CD4-positive, alpha-beta T cell (primary cell): ENCODE data around the gene MCRIP2. TPM values are rescaled to one million over a fixed set of nuclear protein-coding genes. Genes with fewer than 3 reads are reported as not detected.

Source experiments
- ATAC-seq: fragments of 200-7000 bp; cut with Tn5 transposase; one replicate; pipeline ENCODE4 v1.10.0; 2022; ENCODE audit warnings: mild to moderate bottlenecking; ENCODE audit not compliant: poor library complexity
- CTCF ChIA-PET: fragments of 350-600 bp; sonication (Branson Sonifier 250); formaldehyde crosslinking; loops from one replicate; lab custom pipeline; 2021; ENCODE audit warnings: antibody characterized with exemption, inconsistent platforms; lab: Charles Lee
- POLR2A ChIA-PET: fragments of 350-600 bp; sonication (Branson Sonifier 250); formaldehyde crosslinking; loops from one replicate; lab custom pipeline; 2021; ENCODE audit warnings: antibody characterized with exemption, inconsistent platforms; lab: Charles Lee
- DNase-seq, 14 experiments: peaks; one replicate each; pipeline ENCODE4 v3.0.0-alpha.2; 2013 to 2020; ENCODE audit warnings: mixed read lengths in 2 of 14
- H3K27ac ChIP-seq, 2 donors: one replicate each; pipeline versions ENCODE4 v1.5.1 to v1.7.0; 2013; ENCODE audit warnings: low read length in 2 of 2, low read depth in 1 of 2, mild to moderate bottlenecking in 1 of 2
- H3K27me3 ChIP-seq, 2 experiments: 1 replicate in 1 of 2; 2 replicates in 1 of 2; pipeline versions ENCODE4 v1.6.1 to v1.7.0; 2013; ENCODE audit warnings: low read length in 2 of 2, control low read depth in 1 of 2, mild to moderate bottlenecking in 1 of 2, moderate library complexity in 1 of 2; ENCODE audit not compliant: insufficient read depth in 2 of 2, control insufficient read depth in 1 of 2
- H3K36me3 ChIP-seq: one replicate; pipeline ENCODE4 v1.6.1; 2013; ENCODE audit warnings: low read length, control low read depth; ENCODE audit not compliant: insufficient read depth
- H3K4me1 ChIP-seq: one replicate; pipeline ENCODE4 v1.6.1; 2013; ENCODE audit warnings: low read length, control low read depth; ENCODE audit not compliant: insufficient read depth
- H3K4me3 ChIP-seq: one replicate; pipeline ENCODE4 v1.5.1; 2013; ENCODE audit warnings: mild to moderate bottlenecking, low read length, moderate library complexity
- H3K9me3 ChIP-seq, 2 experiments: 1 replicate in 1 of 2; 2 replicates in 1 of 2; pipeline versions ENCODE4 v1.6.1 to v1.7.0; 2013; ENCODE audit warnings: low read length in 2 of 2, mild to moderate bottlenecking in 2 of 2, control low read depth in 1 of 2, moderate library complexity in 1 of 2; ENCODE audit not compliant: control insufficient read depth in 1 of 2, insufficient read depth in 1 of 2
- H3K27ac Mint-ChIP-seq: one replicate; pipeline ENCODE4 v1.8.0; 2020; ENCODE audit warnings: mixed read lengths
- H3K27me3 Mint-ChIP-seq: one replicate; pipeline ENCODE4 v1.8.0; 2021; ENCODE audit warnings: mixed read lengths
- H3K36me3 Mint-ChIP-seq: one replicate; pipeline ENCODE4 v1.8.0; 2021; ENCODE audit warnings: low read depth, mixed read lengths
- H3K4me1 Mint-ChIP-seq: one replicate; pipeline ENCODE4 v1.8.0; 2021; ENCODE audit warnings: low read depth, mixed read lengths
- H3K4me3 Mint-ChIP-seq: one replicate; pipeline ENCODE4 v1.8.0; 2020; ENCODE audit warnings: mild to moderate bottlenecking, mixed read lengths
- H3K9me3 Mint-ChIP-seq: one replicate; pipeline ENCODE4 v1.8.0; 2020; ENCODE audit warnings: mixed read lengths
- CTCF ChIP-seq: fragments of 200-600 bp; IDR thresholded peaks from one replicate; pipeline ENCODE4 v1.8.0; 2022; ENCODE audit warnings: antibody characterized with exemption, mild to moderate bottlenecking
- intact Hi-C, 2 experiments: fragments of 100-400 bp; cut with DNase I in 1 of 2; cut with micrococcal nuclease in 1 of 2; formaldehyde crosslinking; loops; one replicate each; pipeline versions ENCODE4 v1.15.1 to v1.9.0; 2023 to 2025; cut with DNase I, micrococcal nuclease
- total RNA-seq, 174 experiments: library from RNA in 2 of 174; stranded (reverse) in 2 of 174; gene quantifications; one replicate each; pipeline ENCODE4 v1.2.3 and lab custom pipeline; 2021 to 2026

Gene MCRIP2
- total RNA-seq, 2 experiments from 2014 or later, result 11.4 to 14.6 TPM

- intact Hi-C loops, result no loop called here
- H3K9me3 Mint-ChIP-seq, result no peaks in the 10 kb centered on the region
- no peaks in the 10 kb centered on the region for H3K36me3 Mint-ChIP-seq
- no peak overlapping the region for H3K27ac Mint-ChIP-seq
- H3K27me3 Mint-ChIP-seq, result no peaks in the 10 kb centered on the region
- H3K27me3 ChIP-seq, result no peaks in the 10 kb centered on the region
- no peaks in the 10 kb centered on the region for H3K9me3 ChIP-seq
- H3K4me1 Mint-ChIP-seq, result no peaks in the 10 kb centered on the region
- ChIA-PET POLR2A (no interaction called here), CTCF (no interaction called here)
- TF ChIP-seq CTCF, result no peak
- no peak for DNase-seq
- no peak for ATAC-seq
- H3K4me3 ChIP-seq, result no peak overlapping the region
- H3K27ac ChIP-seq, result no peak overlapping the region
- peaks cover 10% of the 10 kb centered on the region for H3K36me3 ChIP-seq
- no peak overlapping the region for H3K4me3 Mint-ChIP-seq
- H3K4me1 ChIP-seq, result no peaks in the 10 kb centered on the region
These were observed 17.0 kb upstream of the MCRIP2 start for GRCh38 chr16:624526-625070.

GRCh38 chr16:625117-625976 is 16.3 kb upstream of the MCRIP2 start:
- TF ChIP-seq CTCF, result no peak
- no peak for DNase-seq
- H3K9me3 ChIP-seq, result no peaks in the 10 kb centered on the region
- no peaks in the 10 kb centered on the region for H3K9me3 Mint-ChIP-seq
- H3K36me3 ChIP-seq, result peaks cover 10% of the 10 kb centered on the region
- no peak overlapping the region for H3K4me3 ChIP-seq
- ATAC-seq, result no peak
- no peaks in the 10 kb centered on the region for H3K36me3 Mint-ChIP-seq
- ChIA-PET CTCF (no interaction called here), POLR2A (no interaction called here)
- no peak overlapping the region for H3K27ac Mint-ChIP-seq
- no peak overlapping the region for H3K4me3 Mint-ChIP-seq
- peaks cover 2% of the 10 kb centered on the region for H3K4me1 ChIP-seq
- intact Hi-C loops, result no loop called here
- H3K4me1 Mint-ChIP-seq, result no peaks in the 10 kb centered on the region
- no peaks in the 10 kb centered on the region for H3K27me3 ChIP-seq
- no peak overlapping the region for H3K27ac ChIP-seq
- H3K27me3 Mint-ChIP-seq, result no peaks in the 10 kb centered on the region

GRCh38 chr16:625977-626765 is 15.5 kb upstream of the MCRIP2 start:
- H3K9me3 Mint-ChIP-seq, result no peaks in the 10 kb centered on the region

More at GRCh38 chr16:625977-626765, 15.5 kb upstream of the MCRIP2 start:
- Histone ChIP-seq H3K27me3 (no peaks in the 10 kb centered on the region), H3K4me1 (peaks cover 7% of the 10 kb centered on the region), H3K27ac (no peak overlapping the region), H3K36me3 (peaks cover 8% of the 10 kb centered on the region), H3K4me3 (no peak overlapping the region), H3K9me3 (no peaks in the 10 kb centered on the region)
- ATAC-seq, result no peak
- Mint-ChIP-seq H3K4me3 (no peak overlapping the region), H3K27me3 (no peaks in the 10 kb centered on the region), H3K36me3 (no peaks in the 10 kb centered on the region), H3K27ac (no peak overlapping the region), H3K4me1 (no peaks in the 10 kb centered on the region)
- ChIA-PET CTCF (no interaction called here), POLR2A (no interaction called here)
- TF ChIP-seq CTCF, result no peak
- intact Hi-C loops, result no loop called here
- DNase-seq, result no peak
